NCI-H1694 treated with DMSO at 0.1 percent for 48 hours (cell line): ENCODE measurements around the gene RBM19.
A peak's percentile ranks its signal among the peaks of the same experiment; 100 is the strongest.
"Not testable (repeated sequence)": the region's sequence is repeated elsewhere in the genome, so short reads cannot be mapped to it uniquely, and the experiment has no call there.

Experiments
- DNase-seq: peaks from one replicate; lab custom pipeline; 2025; lab: John Stamatoyannopoulos, UW

RBM19 gene, protein sequence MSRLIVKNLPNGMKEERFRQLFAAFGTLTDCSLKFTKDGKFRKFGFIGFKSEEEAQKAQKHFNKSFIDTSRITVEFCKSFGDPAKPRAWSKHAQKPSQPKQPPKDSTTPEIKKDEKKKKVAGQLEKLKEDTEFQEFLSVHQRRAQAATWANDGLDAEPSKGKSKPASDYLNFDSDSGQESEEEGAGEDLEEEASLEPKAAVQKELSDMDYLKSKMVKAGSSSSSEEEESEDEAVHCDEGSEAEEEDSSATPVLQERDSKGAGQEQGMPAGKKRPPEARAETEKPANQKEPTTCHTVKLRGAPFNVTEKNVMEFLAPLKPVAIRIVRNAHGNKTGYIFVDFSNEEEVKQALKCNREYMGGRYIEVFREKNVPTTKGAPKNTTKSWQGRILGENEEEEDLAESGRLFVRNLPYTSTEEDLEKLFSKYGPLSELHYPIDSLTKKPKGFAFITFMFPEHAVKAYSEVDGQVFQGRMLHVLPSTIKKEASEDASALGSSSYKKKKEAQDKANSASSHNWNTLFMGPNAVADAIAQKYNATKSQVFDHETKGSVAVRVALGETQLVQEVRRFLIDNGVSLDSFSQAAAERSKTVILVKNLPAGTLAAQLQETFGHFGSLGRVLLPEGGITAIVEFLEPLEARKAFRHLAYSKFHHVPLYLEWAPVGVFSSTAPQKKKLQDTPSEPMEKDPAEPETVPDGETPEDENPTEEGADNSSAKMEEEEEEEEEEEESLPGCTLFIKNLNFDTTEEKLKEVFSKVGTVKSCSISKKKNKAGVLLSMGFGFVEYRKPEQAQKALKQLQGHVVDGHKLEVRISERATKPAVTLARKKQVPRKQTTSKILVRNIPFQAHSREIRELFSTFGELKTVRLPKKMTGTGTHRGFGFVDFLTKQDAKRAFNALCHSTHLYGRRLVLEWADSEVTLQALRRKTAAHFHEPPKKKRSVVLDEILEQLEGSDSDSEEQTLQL

GRCh38 chr12:113965951-113966797 lies at the start of gene RBM19:
Gene RBM19, minus strand, starts transcription at chr12:113966325. Its CDS starts 98 bp downstream, at chr12:113966227.
- DNase-seq: peak; percentile 89

GRCh38 chr12:114015851-114016250 lies 49.7 kb upstream of the RBM19 start:
- no peak for DNase-seq

DNA sequence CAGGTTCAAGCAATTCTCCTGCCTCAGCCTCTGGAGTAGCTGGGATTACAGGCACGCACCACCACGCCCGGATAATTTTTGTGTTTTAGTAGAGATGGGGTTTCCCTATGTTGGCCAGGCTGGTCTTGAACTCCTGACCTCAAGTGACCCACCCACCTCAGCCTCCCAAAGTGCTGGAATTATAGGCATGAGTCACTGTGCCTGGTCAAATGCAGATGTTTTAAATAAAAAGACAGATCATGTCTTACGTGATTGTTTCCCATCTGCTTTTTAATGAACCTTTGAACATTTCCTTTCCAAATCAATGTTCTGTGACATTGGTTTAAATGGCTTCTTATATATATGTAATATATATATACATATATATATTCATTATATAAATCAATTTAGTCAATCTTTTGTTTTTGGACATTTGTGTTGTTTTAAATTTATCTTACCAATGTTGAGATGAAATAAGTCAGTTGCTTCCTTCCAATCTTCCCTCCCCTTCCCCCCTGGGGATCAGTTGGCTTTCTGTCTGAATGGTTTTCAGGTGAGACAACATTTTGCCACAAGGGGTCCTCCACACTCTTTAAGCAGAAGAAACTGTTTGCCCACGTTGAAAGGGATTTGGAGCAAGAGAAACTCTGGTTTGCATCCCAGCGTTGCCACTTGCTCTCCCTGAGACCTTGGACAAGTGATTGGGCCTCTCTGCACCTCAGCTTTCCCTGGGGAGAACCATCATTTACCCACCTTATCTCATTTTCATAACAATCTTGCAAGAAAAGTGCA lies 47.6 kb upstream of the RBM19 start:
- no peak for DNase-seq

DNA sequence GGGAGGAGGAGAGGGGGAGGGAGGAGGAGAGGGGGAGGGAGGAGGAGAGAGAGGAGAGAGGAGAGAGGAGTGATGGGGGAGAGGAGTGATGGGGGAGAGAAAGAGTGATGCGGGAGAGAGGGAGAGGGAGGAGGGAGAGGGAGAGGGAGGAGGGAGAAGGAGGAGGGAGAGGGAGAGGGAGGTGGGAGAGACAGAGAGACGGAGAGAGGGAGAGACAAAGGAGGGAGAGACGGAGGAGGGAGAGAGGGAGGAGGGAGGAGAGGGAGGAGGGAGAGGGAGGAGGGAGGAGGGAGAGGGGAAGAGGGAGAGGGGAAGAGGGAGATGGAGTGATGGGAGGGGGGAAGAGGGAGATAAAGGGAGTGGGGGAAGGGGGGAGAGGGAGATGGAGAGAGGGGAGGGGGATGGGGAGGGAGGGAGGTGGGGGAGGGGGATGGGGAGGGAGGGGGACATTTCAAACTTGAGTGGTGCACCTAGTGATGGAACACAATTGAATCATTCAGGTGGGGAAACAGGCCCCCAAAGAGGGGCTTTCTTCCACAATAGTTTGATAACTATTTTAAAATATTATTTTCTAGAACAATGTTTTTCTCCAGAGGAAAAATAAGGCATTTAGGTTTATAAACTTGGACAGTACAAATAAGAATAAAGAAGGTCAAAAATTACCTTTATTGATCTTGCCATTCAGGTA lies 46.8 kb upstream of the RBM19 start:
- no peak for DNase-seq

DNA sequence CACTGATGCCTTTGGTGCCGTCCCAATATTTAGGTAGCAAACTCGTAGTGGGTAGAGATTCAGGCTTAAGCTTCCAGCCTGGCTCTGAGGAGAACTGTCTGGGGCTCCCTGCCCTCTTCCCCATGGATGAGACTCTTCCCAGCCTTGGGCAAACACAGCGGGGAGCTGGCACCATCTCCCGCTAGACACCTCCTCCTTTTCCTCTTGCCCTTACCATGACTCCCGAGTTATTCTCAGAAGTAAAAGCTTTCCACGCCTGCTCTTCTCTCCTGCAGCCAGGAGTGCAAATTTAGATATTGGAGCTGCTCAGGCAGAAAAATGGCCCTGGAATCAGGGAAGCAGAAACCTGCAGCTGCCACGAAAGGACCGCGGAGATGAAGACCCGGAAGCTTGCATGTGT lies 45.6 kb upstream of the RBM19 start:
- no peak for DNase-seq

- no peak for DNase-seq
Observed at GRCh38 chr12:114006482-114007425, 40.6 kb upstream of the RBM19 start.

DNA sequence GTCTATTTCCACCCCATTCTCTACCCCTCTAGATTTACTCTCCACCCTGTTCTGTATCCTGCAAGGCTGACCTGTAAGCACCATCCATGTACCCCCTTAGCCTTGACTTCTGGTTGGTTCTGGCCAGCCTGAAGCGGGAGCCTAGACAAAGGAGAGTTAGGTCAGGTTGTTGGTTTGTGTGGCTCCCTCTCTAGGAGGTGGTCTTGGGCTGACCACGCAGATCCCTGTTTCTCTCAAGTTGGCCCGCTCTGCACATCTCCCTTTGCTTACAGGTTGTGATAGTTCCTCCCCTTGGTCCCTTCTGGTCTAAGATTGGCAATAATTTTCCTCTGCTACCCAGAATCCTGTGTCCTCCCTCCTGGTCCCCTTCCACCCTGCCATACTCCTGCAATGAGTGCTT lies 38.3 kb upstream of the RBM19 start:
- no peak for DNase-seq

- DNase-seq: no peak
Observed at GRCh38 chr12:114003286-114003685, 37.2 kb upstream of the RBM19 start.

- no peak for DNase-seq
Observed at GRCh38 chr12:114001511-114002340, 35.6 kb upstream of the RBM19 start.

DNA sequence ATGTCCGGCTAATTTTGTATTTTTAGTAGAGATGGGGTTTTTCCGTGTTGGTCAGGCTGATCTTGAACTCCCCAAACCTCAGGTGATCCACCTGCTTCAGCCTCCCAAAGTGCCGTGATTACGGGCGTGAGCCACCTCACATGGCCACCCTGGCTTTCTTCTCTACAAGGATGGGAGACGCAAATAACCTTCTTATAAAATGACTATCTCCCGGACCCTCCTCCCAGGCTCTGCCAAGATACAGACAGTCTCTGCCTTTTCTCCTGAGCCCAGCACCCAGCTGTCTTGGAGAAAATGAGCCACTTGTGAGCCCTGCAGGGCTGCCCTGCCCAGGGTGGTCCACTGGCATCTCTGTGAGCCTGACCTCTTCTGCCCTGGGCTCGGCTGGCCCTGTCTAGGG lies 34.7 kb upstream of the RBM19 start:
- DNase-seq: no peak

- DNase-seq: not testable (repeated sequence)
Observed at GRCh38 chr12:114000261-114000660, 34.1 kb upstream of the RBM19 start.

DNA sequence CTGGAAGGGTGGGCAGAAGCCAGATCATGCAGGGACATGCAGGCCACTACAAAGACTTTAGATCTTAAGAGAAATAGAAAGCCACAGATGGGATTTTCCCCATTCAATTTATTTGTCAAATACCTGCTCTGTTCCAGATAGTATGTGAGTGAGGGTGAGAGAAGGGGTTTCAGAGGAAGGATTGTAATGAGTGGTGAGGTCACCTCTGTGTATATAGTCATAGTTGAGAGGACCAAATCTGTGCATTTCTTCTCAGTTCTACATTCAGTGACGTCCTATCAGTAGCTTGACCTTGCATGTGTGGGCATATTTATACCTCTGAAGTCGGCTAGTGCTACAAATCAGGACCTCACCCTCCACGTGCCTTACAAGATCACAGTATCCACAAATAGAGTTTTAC lies 31.2 kb upstream of the RBM19 start:
- DNase-seq: no peak

GRCh38 chr12:113996026-113996425 lies 29.9 kb upstream of the RBM19 start:
- no peak for DNase-seq

DNA sequence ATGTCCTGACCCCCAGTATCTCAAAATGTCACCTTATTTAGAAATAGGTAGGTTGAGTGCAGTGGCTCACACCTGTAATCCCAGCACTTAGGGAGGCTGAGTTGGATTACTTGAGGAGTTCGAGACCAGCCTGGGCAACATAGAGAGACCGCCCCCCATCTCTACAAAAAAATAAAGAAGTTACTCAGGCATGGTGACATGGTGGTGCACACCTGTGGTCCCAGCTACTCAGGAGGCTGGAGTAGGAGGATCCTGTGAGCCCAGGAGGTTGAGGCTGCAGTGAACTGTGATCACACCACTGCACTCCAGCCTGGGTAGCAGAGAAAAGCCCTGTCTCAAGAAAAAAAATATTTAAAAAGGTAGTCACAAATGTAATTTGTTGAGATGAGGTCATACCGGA lies 27.9 kb upstream of the RBM19 start:
- DNase-seq: no peak

GRCh38 chr12:113992751-113993150 lies 26.6 kb upstream of the RBM19 start:
- not testable (repeated sequence) for DNase-seq

GRCh38 chr12:113991224-113992044 lies 25.3 kb upstream of the RBM19 start:
- DNase-seq: no peak
